Uterus (tissue), 2 donors: Measurements from ENCODE around the gene ANKRD13C.

Experiments used
- POLR2A ChIP-seq, 2 donors: fragments of 450-650 bp; IDR thresholded peaks; one replicate each; pipeline ENCODE4 v1.6.1; 2016; ENCODE audit warnings: antibody characterized with exemption in 2 of 2, mild to moderate bottlenecking in 1 of 2, moderate library complexity in 1 of 2
- TF ChIP-seq, protein P1 (sequence below), 4 experiments: fragments of 200-600 bp in 2 of 4; fragments of 450-650 bp in 2 of 4; sonication (generic) in 2 of 4; IDR thresholded peaks; one replicate each; pipeline ENCODE4 v1.5.1; 2016 to 2019; ENCODE audit warnings: antibody characterized with exemption in 4 of 4, mild to moderate bottlenecking in 2 of 4, moderate library complexity in 1 of 4

GRCh38 chr1:70293186-70293843, 61.2 kb downstream of the ANKRD13C start:
- no peak for TF ChIP-seq POLR2A (IDR thresholded peaks at IDR 0.05)
- TF ChIP-seq, protein P1, sequence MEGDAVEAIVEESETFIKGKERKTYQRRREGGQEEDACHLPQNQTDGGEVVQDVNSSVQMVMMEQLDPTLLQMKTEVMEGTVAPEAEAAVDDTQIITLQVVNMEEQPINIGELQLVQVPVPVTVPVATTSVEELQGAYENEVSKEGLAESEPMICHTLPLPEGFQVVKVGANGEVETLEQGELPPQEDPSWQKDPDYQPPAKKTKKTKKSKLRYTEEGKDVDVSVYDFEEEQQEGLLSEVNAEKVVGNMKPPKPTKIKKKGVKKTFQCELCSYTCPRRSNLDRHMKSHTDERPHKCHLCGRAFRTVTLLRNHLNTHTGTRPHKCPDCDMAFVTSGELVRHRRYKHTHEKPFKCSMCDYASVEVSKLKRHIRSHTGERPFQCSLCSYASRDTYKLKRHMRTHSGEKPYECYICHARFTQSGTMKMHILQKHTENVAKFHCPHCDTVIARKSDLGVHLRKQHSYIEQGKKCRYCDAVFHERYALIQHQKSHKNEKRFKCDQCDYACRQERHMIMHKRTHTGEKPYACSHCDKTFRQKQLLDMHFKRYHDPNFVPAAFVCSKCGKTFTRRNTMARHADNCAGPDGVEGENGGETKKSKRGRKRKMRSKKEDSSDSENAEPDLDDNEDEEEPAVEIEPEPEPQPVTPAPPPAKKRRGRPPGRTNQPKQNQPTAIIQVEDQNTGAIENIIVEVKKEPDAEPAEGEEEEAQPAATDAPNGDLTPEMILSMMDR (IDR thresholded peaks at IDR 0.05): no peak
